GM18508 (cell line): ENCODE measurements around the gene CCDC89.

ENCODE experiments used
- ATAC-seq: cut with Tn5 transposase; IDR thresholded peaks from one replicate; pipeline ENCODE4 v1.9.1; 2021; ENCODE audit warnings: moderate number of reproducible peaks; ENCODE audit not compliant: insufficient read depth, unreplicated experiment

The CCDC89 gene

DNA sequence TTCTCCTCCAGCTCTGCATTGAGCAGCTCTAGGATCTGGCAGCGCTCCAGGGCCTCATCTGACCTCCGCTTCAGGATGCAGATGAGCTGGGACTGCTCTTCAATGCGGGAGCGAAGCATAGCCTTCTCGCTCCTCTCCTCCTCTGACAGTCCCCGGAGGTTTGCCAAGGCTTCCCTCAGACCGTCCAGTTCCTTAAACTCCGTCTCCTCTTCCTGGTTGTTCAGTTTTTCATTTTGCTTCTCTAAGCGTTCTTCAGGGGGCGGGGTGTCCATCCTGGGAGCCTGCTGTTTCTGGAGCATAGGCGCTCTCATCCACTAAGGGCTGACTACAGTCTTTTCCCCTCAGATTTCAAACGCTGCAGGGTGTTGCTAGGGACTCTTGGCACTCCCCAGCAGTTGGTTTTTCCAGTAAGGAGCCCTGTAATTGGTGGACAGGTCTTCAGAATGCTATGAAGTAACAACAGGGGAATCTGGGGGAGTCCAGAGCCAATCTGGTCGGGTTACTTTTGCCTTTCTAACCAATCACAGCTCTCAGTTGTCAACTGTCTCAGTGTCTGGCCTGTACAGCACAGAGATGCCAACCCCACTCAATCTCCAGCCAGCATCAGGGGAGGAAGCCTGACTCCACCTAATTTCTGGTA lies at the start of gene CCDC89:
TSS of gene CCDC89 (minus strand) at position 376 of the 640 bp plus-strand sequence. CDS start at position 311, 65 bp downstream.
- no peak for ATAC-seq

GRCh38 chr11:85732965-85733364 lies 47.0 kb upstream of the CCDC89 start:
- no peak for ATAC-seq

DNA sequence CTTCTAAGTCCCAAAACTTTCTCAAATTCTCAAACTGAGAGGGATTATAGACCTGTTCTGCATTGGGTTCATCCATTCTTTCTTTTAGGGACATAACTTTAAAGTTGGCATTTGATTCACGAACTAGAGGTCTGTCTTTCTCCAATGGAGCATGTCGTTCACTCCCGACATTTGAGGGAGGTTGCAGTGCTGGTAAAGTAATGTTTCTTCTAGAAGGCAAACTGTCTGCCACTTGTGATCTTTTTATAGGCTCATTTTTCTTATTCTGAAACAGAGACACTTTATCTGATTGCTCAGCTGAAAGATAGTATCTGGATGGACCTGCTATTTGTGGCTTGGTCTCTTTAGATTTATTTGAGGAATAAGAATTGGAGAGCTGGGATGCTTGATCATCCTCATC lies 40.4 kb upstream of the CCDC89 start:
- ATAC-seq: no peak

GRCh38 chr11:85725510-85726258 lies 39.7 kb upstream of the CCDC89 start:
- ATAC-seq: no peak

- no peak for ATAC-seq
Measured at GRCh38 chr11:85724748-85725465, 38.9 kb upstream of the CCDC89 start.

DNA sequence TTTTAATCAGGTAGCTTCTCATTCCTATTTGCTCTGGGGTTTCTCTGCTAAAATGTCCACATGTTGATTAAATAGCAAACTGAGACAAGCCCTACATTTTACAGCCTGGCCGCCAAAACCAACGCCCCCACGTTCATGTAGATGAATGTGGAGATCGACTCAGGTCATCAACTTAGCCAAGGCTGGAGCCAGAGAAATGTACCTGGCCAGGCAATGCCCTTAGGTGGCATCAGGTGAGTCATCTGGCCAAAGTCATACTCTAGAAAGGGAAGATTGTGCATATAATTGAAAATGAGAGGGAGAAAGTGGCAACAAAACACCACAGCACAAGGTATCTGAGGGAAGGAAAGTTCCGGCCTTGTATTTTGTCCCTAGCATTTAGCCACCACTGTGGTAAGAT lies 37.1 kb upstream of the CCDC89 start:
- ATAC-seq: no peak

GRCh38 chr11:85721191-85721590 lies 35.2 kb upstream of the CCDC89 start:
- ATAC-seq: no peak

DNA sequence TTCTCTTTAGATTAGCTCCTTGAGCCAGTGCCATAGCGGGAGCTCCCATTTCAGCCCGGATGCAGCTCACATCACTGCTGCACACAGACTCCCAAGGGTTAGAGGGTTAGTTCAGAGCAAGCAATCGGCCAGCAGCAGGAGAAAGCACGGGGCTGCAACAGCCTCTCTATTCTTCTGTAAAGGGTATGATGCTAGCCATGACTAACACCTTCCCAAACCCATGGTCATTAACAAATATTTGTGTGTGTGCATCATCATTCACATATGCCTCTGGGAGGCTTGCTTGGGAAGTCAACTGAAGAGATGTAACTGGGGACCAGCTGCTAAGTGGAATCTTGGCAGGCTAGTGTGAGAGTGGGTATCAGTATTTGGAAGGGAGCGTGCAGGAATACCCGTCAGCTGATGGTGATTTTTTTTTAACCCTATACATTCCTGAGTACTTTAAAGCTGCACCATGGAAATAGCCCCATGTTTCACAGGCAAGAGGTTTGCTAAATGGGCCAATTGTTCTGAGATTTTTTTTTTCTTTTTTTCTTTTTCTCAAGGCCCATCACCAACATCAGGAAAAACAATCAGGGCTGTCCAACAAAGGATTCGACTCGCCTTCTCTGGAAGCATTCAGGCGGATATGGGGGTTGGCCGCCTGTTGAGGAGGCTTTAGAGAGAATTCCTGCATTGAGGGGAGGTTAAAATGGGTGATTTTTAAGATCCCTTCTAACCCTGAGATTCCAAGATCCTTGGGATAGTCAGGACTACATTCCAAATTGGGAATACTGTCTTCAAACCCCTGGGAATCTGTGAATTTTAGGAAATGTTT lies 33.2 kb upstream of the CCDC89 start:
- no peak for ATAC-seq

DNA sequence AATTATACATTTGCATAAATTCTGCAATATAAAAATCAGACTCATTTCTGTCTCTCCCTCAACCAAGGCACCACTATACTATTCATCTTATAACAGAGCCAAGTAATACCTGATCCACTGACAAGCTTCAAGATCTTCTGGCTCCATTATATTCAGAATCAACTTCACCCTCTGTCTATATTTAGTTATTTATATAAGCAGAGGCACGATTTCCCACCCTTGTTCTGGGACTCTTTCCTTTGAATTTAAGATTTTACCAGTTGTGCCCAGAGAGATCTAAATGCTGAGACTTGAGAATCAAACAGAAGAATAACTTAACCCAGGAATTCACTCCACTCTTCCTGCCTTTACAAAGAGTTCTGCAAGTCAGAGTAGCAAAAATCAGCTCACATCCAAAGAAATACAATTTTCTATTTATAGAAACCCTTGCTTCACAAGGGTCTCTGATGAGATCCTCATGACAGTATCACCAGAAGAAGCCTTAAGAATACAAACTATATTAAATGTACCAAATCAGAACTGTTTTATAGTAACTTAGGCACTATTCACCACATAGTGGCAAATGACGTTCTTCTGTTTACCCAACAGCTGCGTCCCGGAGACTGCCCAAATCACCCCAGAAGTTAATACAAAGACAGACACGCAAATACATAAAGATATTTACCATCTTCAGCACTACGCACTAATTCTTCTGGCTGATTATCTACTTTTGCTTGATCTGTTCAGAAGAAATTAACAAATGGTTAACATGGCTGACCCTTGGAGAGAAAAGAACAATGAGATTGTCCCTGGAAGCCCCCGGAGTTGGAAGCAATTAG lies 32.3 kb upstream of the CCDC89 start:
- no peak for ATAC-seq

- ATAC-seq: no peak
Measured at GRCh38 chr11:85717429-85717828, 31.4 kb upstream of the CCDC89 start.

- ATAC-seq: no peak
Measured at GRCh38 chr11:85712953-85713352, 27.0 kb upstream of the CCDC89 start.

- ATAC-seq: no peak
Measured at GRCh38 chr11:85710917-85711316, 24.9 kb upstream of the CCDC89 start.

DNA sequence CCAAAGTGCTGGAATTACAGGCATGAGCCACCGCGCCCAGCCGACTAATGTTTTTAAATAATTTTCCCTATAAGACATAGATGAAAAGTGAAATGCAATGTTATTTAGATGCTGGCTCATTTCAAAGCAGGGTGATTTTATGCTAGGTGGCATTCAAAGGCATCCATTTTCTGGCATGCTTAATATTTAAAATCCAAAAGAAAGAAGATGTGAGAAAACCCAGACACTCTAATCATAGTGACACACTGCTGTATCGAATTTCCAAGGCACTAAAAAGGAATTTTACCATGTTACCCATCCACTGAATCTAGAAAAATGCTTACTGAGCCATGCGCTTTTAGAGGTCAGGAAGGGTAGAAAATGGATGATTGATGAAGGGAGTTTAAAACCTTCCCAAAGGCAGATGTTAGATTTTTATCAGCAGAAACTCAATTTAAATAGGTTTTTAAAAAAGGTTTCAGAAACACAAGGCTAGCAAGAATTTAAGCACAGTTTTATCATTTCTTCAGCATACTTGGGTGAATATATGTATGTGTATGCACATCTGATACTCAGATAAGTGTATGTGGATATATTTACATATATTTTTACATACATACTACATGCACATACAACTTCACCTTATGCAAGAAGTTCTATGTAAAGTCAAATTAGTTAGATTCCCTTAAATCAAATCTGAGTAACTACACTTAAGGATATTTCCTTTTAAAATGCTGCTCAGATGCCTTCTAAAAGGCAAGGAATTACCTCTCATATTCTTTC lies 24.1 kb upstream of the CCDC89 start:
- ATAC-seq: no peak

DNA sequence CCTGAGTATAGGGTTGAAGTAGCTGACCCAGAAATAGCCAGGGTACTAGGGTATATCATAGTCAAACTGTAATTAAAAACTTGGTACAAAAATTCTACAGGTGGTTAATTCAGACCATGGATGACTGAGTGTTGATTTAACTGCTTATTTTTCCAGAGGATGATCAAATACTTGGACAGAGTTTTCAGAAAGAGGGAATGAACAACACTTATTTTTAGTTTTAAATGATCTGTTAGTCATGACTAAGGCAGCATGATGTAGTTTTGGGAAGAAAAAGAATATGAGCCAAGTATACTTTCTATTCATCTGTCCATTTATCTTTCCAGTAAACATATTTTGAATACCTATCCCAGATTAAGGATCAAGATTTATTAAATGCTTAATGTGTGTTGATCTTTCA lies 19.8 kb upstream of the CCDC89 start:
- no peak for ATAC-seq

DNA sequence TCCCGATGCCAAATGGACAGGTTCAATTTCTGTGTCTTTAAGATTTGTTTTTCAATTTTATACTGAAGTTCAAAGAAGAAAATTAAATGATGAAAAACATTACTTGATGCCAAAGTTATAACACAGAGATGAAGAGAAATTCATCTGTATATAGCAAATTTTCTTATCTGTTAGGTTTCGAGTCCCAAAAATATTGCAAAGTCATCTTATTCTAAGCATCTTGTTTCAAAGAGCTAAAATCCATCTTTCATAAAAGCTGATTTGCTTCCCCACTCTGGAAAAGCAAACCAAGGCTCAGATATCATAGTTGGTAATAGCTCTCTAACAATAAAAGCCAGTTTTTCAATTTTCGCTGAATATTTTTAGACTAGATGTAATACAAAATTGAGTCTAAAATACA lies 19.0 kb upstream of the CCDC89 start:
- no peak for ATAC-seq

DNA sequence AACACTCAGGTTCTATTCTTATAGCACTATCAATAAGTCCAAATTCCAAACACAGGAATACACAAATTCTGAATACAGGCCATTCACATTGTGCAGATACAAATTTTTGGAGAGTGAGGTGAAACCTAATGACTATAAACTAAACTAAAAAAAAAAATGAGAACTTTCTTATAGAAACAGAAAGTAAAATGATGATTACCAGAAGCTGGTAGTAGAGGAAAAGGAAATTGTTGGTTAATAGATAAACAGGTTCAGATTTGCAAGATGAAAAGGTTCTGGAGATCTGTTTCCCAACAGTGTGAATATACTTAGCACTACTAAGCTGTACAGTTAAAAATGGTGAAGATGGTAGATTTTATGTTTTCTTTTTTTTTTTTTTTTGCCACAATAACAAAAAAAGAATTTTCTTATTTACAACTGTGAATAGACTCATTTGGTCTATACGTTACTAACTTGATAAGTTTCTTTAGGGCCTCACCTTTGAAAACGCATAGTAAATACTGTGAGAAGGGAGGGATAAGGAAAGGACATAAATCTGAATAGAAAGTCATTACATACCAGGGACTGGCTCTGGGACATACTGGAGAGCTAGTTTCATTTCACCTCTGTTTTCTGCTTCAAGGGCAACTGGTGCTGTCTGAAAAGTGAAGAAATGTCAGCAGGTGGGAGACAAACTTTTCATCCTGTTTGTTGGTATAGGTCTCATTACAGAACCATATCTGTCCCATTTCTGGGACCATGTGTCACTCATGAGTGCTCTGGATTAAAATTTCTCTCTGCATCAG lies 14.2 kb upstream of the CCDC89 start:
- ATAC-seq: peak; percentile 83

DNA sequence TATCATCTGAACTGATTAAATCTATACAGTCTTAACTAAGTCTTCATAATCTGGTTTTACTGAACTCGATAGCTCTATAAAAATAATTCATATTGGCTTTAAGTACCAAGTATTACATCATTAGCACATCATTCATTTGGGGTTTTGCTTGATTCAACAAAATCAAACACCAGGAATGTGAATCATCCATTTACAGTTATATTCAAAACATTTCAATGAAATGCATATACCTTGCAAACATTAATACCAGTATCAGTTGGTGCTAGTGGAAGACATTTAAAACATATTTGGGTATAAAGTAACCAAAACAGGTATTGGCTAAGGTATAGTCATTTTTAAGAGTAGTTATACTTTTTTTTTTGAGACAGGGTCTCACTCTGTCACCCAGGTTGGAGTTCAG lies 12.2 kb upstream of the CCDC89 start:
- ATAC-seq: no peak

GRCh38 chr11:85697747-85698146 lies 11.8 kb upstream of the CCDC89 start:
- ATAC-seq: no peak
